Urinary bladder (tissue), 4 donors: Measurements from ENCODE around the gene SLC35G1. TPM values are rescaled to one million over a fixed set of nuclear protein-coding genes. Genes with fewer than 3 reads are reported as not detected.

Experiments
- DNase-seq: peaks from one replicate; pipeline ENCODE4 v3.0.0-alpha.2; 2015; ENCODE audit errors: extremely low spot score
- H3K27ac ChIP-seq: one replicate; pipeline ENCODE4 v1.5.1; 2013; ENCODE audit warnings: low read depth, mild to moderate bottlenecking, moderate library complexity
- H3K36me3 ChIP-seq: one replicate; pipeline ENCODE4 v1.6.1; 2013; ENCODE audit warnings: mild to moderate bottlenecking, moderate library complexity; ENCODE audit not compliant: insufficient read depth
- H3K4me1 ChIP-seq: one replicate; pipeline ENCODE4 v1.6.1; 2013; ENCODE audit warnings: mild to moderate bottlenecking, moderate library complexity; ENCODE audit not compliant: insufficient read depth
- H3K4me3 ChIP-seq: one replicate; pipeline ENCODE4 v1.5.1; 2013; ENCODE audit warnings: low read depth, low read length
- WGBS: extraction: QIAGEN DNeasy Blood & Tissue Kit; methylation state at CpG from one replicate; pipeline ENCODE4 v1.1.7; 2013; 5-methylcytosine and 5-hydroxymethylcytosine counted together
- polyA plus RNA-seq: library from polyadenylated mRNA; stranded (reverse); fragments of 200-250 nt; gene quantifications from one replicate; pipeline ENCODE4 v1.2.3, GENCODE V29; 2013
- total RNA-seq: library from RNA; depleted of rRNA; stranded (reverse); fragments of >200 nt; gene quantifications from one replicate; pipeline ENCODE4 v1.2.3, GENCODE V29; 2014
- donor health status: healthy with polysubstance abuse.
- donor health status: healthy.

SLC35G1 gene
- total and polyA plus RNA-seq, 2 donors = 4.0 to 4.9 TPM

DNA sequence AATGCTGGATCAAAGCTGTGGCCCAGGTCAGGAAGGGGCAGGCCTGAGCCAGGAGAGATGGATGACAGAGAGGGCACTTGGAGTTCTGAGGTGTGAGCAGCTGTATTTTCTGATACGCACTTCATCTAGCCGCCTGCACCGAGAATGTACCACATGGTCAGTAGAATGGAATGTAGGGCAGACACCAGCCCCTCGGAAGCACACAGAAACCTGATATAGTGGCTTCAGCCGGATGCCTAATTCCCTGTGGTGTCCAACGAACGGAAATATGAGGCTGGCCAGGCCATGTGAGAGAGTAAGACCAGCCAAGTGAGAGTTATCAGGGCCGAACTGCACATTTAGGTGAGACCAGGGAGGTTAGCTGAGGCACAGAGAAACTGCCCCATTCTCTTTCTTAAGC lies 53.3 kb downstream of the SLC35G1 start:
- Histone ChIP-seq H3K27ac (no peak overlapping the region), H3K4me1 (no peaks in the 10 kb centered on the region), H3K36me3 (no peaks in the 10 kb centered on the region), H3K4me3 (no peak overlapping the region)
- no peak for DNase-seq
- WGBS = 41% methylated on average over 8 of the region's 8 CpGs

DNA sequence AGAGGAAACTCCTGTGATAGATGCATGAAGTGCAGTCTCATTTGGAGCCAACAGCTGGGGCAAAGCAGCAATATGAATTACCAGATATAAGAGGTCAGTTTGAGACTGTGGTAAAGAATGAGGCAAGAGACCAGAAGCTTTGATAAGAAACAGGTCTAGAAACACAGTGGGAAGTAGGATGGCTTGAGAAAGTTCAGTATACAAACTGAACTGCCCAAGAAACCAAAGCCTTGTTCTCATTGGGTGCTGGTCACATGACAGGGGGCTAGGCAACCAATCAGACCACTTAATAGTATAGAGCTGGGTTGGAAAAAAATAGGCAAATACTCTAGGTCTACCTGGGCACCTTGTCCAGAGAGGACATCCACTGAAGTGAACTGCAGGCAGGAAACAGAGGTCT lies 53.7 kb downstream of the SLC35G1 start:
- H3K4me1 ChIP-seq = no peaks in the 10 kb centered on the region
- H3K36me3 ChIP-seq = no peaks in the 10 kb centered on the region
- H3K27ac ChIP-seq = no peak overlapping the region
- DNase-seq = no peak
- H3K4me3 ChIP-seq = no peak overlapping the region

DNA sequence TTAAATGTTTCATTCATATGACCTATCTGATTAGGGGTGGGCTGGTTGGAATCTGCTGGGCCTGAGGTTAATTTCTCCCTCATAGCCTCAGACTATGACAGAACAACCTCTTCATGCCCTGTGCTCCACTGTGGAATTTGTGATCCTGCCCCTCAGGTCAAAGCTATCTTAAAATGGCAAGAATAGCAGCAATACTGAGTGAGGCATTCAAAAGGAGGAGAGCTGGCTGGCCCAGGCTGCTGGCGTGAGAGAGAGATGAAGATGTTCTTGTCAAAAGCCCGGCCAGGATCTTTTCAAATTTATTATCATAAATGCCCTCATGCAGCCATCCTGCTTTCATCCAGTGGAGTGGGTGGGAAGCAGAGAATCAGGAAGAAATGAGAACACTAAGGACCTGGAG lies 58.1 kb downstream of the SLC35G1 start:
- H3K36me3 ChIP-seq = no peaks in the 10 kb centered on the region
- H3K4me3 ChIP-seq = no peak overlapping the region
- WGBS = 78% methylated on average over 2 of the region's 2 CpGs
- no peak overlapping the region for H3K27ac ChIP-seq
- DNase-seq = no peak
- no peaks in the 10 kb centered on the region for H3K4me1 ChIP-seq

Other genes with a start within 250 kb of the SLC35G1 start
- gene FRA10AC1, start 191.4 kb upstream of the SLC35G1 start, total RNA-seq = 65.6 TPM
- gene FRA10AC1, start 191.4 kb upstream of the SLC35G1 start, polyA plus RNA-seq = 9.1 TPM
- 11.2 TPM for gene LGI1, start 136.0 kb upstream of the SLC35G1 start, total RNA-seq
- gene LGI1, start 136.0 kb upstream of the SLC35G1 start, polyA plus RNA-seq = 1.8 TPM
- gene PLCE1, start 100.0 kb downstream of the SLC35G1 start, total RNA-seq = 38.1 TPM
- gene PLCE1, start 100.0 kb downstream of the SLC35G1 start, polyA plus RNA-seq = 4.4 TPM